Panc1 (cell line): ENCODE data around the gene MAPK4. TPM values are rescaled to one million over a fixed set of nuclear protein-coding genes. Genes with fewer than 3 reads are reported as not detected.

Source experiments
- ATAC-seq: fragments of 200-7000 bp; cut with Tn5 transposase; 2 replicates; pipeline ENCODE4 v1.9.1; 2020; ENCODE audit warnings: mild to moderate bottlenecking, moderate library complexity
- BruUV-seq: library from RNA; stranded (reverse); fragments of 400-500 nt; replicated peaks from 2 replicates; lab custom pipeline; 2021; lab: Mats Ljungman, UMichigan
- CTCF ChIA-PET: fragments of 300-600 bp; sonication (Branson Sonifier 250); formaldehyde crosslinking; loops from one replicate; lab custom pipeline; 2022; ENCODE audit warnings: antibody characterized with exemption; lab: Charles Lee
- POLR2A ChIA-PET: fragments of 300-600 bp; sonication (Branson Sonifier 250); formaldehyde crosslinking; loops from one replicate; lab custom pipeline; 2022; ENCODE audit warnings: antibody characterized with exemption; lab: Charles Lee
- DNase-seq: peaks from one replicate; pipeline ENCODE4 v3.0.0-alpha.2; 2010; ENCODE audit warnings: low read depth, low spot score
- H3K27ac ChIP-seq: 2 replicates; pipeline ENCODE4 v1.5.1; 2011; ENCODE audit warnings: mild to moderate bottlenecking, low read length, inconsistent platforms
- H3K27me3 ChIP-seq: fragments of 200-500 bp; sonication (Bioruptor generic); 2 replicates; pipeline ENCODE4 v1.6.0; 2014; ENCODE audit warnings: low read length, inconsistent platforms; ENCODE audit not compliant: control insufficient read depth, insufficient read depth
- H3K36me3 ChIP-seq: fragments of 200-500 bp; sonication (Bioruptor generic); 2 replicates; pipeline ENCODE4 v1.5.1; 2014; ENCODE audit warnings: inconsistent platforms, mild to moderate bottlenecking, low read length, moderate library complexity; ENCODE audit not compliant: control insufficient read depth, insufficient read depth
- H3K4me1 ChIP-seq: 2 replicates; pipeline ENCODE4 v1.5.1; 2011; ENCODE audit warnings: inconsistent platforms, mild to moderate bottlenecking, low read length, moderate library complexity; ENCODE audit not compliant: control insufficient read depth, insufficient read depth
- H3K4me3 ChIP-seq, 2 experiments: 2 replicates each; pipeline ENCODE4 v1.5.1; 2011 to 2012; ENCODE audit warnings: low read depth in 2 of 2, low read length in 2 of 2, mild to moderate bottlenecking in 2 of 2, inconsistent platforms in 1 of 2, moderate library complexity in 1 of 2
- H3K9me3 ChIP-seq: fragments of 200-500 bp; sonication (Bioruptor generic); 2 replicates; pipeline ENCODE4 v1.5.1; 2014; ENCODE audit warnings: low read depth, mild to moderate bottlenecking, inconsistent platforms, low read length, moderate library complexity; ENCODE audit not compliant: control insufficient read depth, insufficient read depth
- POLR2AphosphoS5 ChIP-seq: IDR thresholded peaks from 2 replicates; pipeline ENCODE4 v1.6.1; 2012; ENCODE audit warnings: mild to moderate bottlenecking, low read depth, low read length, moderate library complexity
- SIN3A ChIP-seq: IDR thresholded peaks from 2 replicates; pipeline ENCODE4 v1.6.1; 2012; ENCODE audit warnings: low read depth, mild to moderate bottlenecking, low read length, moderate library complexity, borderline replicate concordance; ENCODE audit not compliant: insufficient read depth
- TCF7L2 ChIP-seq: IDR thresholded peaks from 2 replicates; pipeline ENCODE4 v1.6.1; 2011; ENCODE audit warnings: mild to moderate bottlenecking, low read depth, low read length, inconsistent platforms
- in situ Hi-C: cut with HindIII; loops from 2 replicates; pipeline ENCODE4 v1.10.0; 2016; ENCODE audit warnings: low sequenced_read_pairs, low pct_unique_long_range_greater_than_20kb
- intact Hi-C: fragments of 100-400 bp; cut with micrococcal nuclease; formaldehyde crosslinking; loops from one replicate; pipeline ENCODE4 v1.10.0; 2022; ENCODE audit not compliant: unreplicated experiment
- total RNA-seq: library from RNA; stranded (reverse); gene quantifications from one replicate; pipeline ENCODE4 v1.2.1, GENCODE V29; 2021; ENCODE audit not compliant: unreplicated experiment
- TF ChIP-seq, protein P1 (sequence below), 2 experiments: IDR thresholded peaks; 2 replicates each; pipeline ENCODE4 v1.6.1; 2011 to 2012; ENCODE audit warnings: low read depth in 2 of 2, control low read depth in 1 of 2, low read length in 1 of 2, mild to moderate bottlenecking in 1 of 2, moderate library complexity in 1 of 2; ENCODE audit not compliant: insufficient read depth in 1 of 2
- TF ChIP-seq, protein P2 (sequence below): fragments of 450-650 bp; IDR thresholded peaks from 2 replicates; pipeline ENCODE4 v1.5.1; 2017; ENCODE audit warnings: mild to moderate bottlenecking

MAPK4 gene
- total RNA-seq, 1 experiment from 2014 or later: not detected

DNA sequence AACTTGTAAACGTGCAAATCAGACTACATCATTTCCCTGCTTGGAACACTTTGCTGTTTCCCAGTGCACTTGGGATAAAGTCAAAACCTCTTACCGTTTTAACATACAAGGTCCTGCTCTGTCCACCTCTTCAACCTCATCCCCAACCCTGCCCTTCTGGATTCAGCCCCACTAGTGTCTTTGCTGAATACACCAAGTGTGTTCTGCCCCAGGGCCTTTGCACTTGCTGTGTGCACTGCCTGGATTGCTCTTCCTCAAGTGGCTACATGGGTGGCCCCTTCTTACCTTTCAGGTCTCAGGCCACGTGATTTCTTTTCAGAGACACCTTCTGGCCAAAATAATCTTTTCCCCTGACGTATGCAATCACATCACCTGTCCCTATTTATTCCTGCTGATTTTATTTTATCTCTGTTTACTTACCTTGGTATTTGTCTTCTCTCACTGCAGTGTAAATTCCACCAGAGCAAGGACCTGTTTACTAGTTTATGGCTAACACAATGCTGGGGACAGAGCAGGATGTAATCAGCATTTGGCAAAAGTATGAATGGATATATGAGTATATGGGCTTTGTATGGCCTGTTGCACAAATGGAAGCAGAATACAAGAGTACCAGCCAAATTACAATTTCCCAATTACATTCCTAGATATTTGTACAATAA, 63.9 kb downstream of the MAPK4 start:
- intact Hi-C loops: no loop called here
- no peak for DNase-seq
- no peak for TF ChIP-seq TCF7L2
- no peak for TF ChIP-seq POLR2AphosphoS5
- CTCF ChIA-PET: no interaction called here
- in situ Hi-C loops: no loop called here
- no TSS peak for BruUV-seq
- H3K27me3 ChIP-seq: no peaks in the 10 kb centered on the region
- ATAC-seq: no peak
- no peak overlapping the region for H3K27ac ChIP-seq
- no peak overlapping the region for H3K4me3 ChIP-seq
- POLR2A ChIA-PET: no interaction called here
- H3K36me3 ChIP-seq: no peaks in the 10 kb centered on the region
- no peaks in the 10 kb centered on the region for H3K9me3 ChIP-seq
- no peaks in the 10 kb centered on the region for H3K4me1 ChIP-seq

DNA sequence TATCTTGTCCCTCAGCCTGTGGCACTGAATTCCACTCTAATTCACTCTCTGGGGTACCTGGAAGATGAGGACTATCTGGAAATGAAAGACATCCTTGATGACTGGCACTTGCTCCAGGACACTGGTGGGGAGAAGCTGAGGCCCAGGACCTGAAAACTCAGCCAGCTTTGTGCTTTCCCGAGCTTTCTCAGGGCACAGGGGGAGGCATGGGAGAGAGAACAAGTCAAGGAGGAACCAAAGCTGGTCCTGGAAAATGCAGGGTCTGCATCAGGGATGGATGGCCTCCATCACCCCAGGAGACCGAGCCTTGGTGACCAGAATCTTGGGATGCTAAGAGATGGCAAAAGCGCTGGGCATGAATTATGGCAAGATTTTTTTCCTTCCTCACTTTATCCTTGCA, 65.1 kb downstream of the MAPK4 start:
- no peak overlapping the region for H3K27ac ChIP-seq
- intact Hi-C loops: no loop called here
- no peaks in the 10 kb centered on the region for H3K36me3 ChIP-seq
- DNase-seq (no peak), ATAC-seq (no peak)
- H3K4me1 ChIP-seq: no peaks in the 10 kb centered on the region
- H3K27me3 ChIP-seq: no peaks in the 10 kb centered on the region
- BruUV-seq: no TSS peak
- no peaks in the 10 kb centered on the region for H3K9me3 ChIP-seq
- POLR2A ChIA-PET: no interaction called here
- no peak overlapping the region for H3K4me3 ChIP-seq
- TF ChIP-seq SIN3A (no peak), TCF7L2 (no peak), POLR2AphosphoS5 (no peak)
- TF ChIP-seq, protein P1, sequence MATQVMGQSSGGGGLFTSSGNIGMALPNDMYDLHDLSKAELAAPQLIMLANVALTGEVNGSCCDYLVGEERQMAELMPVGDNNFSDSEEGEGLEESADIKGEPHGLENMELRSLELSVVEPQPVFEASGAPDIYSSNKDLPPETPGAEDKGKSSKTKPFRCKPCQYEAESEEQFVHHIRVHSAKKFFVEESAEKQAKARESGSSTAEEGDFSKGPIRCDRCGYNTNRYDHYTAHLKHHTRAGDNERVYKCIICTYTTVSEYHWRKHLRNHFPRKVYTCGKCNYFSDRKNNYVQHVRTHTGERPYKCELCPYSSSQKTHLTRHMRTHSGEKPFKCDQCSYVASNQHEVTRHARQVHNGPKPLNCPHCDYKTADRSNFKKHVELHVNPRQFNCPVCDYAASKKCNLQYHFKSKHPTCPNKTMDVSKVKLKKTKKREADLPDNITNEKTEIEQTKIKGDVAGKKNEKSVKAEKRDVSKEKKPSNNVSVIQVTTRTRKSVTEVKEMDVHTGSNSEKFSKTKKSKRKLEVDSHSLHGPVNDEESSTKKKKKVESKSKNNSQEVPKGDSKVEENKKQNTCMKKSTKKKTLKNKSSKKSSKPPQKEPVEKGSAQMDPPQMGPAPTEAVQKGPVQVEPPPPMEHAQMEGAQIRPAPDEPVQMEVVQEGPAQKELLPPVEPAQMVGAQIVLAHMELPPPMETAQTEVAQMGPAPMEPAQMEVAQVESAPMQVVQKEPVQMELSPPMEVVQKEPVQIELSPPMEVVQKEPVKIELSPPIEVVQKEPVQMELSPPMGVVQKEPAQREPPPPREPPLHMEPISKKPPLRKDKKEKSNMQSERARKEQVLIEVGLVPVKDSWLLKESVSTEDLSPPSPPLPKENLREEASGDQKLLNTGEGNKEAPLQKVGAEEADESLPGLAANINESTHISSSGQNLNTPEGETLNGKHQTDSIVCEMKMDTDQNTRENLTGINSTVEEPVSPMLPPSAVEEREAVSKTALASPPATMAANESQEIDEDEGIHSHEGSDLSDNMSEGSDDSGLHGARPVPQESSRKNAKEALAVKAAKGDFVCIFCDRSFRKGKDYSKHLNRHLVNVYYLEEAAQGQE (IDR thresholded peaks at IDR 0.05; ENCODE audit: insufficient read depth in 1 of 2, low read depth in 2 of 2, low read length in 1 of 2): no peak
- TF ChIP-seq, protein P2, sequence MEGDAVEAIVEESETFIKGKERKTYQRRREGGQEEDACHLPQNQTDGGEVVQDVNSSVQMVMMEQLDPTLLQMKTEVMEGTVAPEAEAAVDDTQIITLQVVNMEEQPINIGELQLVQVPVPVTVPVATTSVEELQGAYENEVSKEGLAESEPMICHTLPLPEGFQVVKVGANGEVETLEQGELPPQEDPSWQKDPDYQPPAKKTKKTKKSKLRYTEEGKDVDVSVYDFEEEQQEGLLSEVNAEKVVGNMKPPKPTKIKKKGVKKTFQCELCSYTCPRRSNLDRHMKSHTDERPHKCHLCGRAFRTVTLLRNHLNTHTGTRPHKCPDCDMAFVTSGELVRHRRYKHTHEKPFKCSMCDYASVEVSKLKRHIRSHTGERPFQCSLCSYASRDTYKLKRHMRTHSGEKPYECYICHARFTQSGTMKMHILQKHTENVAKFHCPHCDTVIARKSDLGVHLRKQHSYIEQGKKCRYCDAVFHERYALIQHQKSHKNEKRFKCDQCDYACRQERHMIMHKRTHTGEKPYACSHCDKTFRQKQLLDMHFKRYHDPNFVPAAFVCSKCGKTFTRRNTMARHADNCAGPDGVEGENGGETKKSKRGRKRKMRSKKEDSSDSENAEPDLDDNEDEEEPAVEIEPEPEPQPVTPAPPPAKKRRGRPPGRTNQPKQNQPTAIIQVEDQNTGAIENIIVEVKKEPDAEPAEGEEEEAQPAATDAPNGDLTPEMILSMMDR: no peak
- CTCF ChIA-PET: no interaction called here
- in situ Hi-C loops: no loop called here

DNA sequence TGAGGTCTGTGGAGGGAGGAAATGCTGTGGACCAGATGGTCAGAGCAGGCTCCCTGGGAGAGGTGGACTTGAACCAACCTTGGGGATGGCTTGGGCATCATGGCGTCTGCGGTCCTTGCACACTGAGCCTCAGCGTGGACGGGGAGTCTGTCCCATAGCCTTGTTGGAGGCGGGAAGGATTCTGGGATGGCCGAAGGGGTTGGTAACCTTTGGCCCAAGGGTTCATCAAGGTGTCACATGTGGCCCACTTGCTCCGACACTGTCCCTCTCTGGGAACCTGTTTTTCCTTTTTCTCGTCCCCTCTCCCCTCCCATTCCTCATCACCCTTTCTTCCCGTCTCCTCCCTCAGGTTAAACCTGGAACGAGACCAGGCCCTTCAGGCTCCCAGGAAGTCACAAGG, 66.4 kb downstream of the MAPK4 start:
- no peaks in the 10 kb centered on the region for H3K9me3 ChIP-seq
- DNase-seq: no peak
- H3K4me1 ChIP-seq: no peaks in the 10 kb centered on the region
- peaks cover 2% of the 10 kb centered on the region; the same call in 1 of the 2 replicates for H3K27me3 ChIP-seq
- CTCF ChIA-PET: no interaction called here
- BruUV-seq: no TSS peak
- POLR2A ChIA-PET: no interaction called here
- intact Hi-C loops (no loop called here), in situ Hi-C loops (no loop called here)
- no peak overlapping the region for H3K4me3 ChIP-seq
- no peak overlapping the region for H3K27ac ChIP-seq
- no peak for ATAC-seq
- H3K36me3 ChIP-seq: no peaks in the 10 kb centered on the region
- TF ChIP-seq, protein P2: no peak
- TF ChIP-seq TCF7L2: no peak
- no peak for TF ChIP-seq POLR2AphosphoS5
- no peak for TF ChIP-seq SIN3A
- TF ChIP-seq, protein P1 (IDR thresholded peaks at IDR 0.05; ENCODE audit: insufficient read depth in 1 of 2, low read depth in 2 of 2, low read length in 1 of 2): no peak
